OCI-M1 (cell line): Measurements from ENCODE around the gene COL20A1.

Experiments
- DNase-seq: peaks from one replicate; lab custom pipeline; 2025; lab: John Stamatoyannopoulos, UW

Gene COL20A1

GRCh38 chr20:63277466-63278272, 15.3 kb upstream of the COL20A1 start:
- no peak for DNase-seq

GRCh38 chr20:63278661-63279060, 14.3 kb upstream of the COL20A1 start:
- no peak for DNase-seq

- no peak for DNase-seq
Observed at GRCh38 chr20:63279931-63280330, 13.1 kb upstream of the COL20A1 start.

GRCh38 chr20:63280371-63280770, 12.6 kb upstream of the COL20A1 start:
- no peak for DNase-seq

GRCh38 chr20:63280929-63281545, 11.9 kb upstream of the COL20A1 start:
- no peak for DNase-seq

- DNase-seq: no peak
Observed at GRCh38 chr20:63281742-63282665, 11.0 kb upstream of the COL20A1 start.

GRCh38 chr20:63282946-63283345, 10.0 kb upstream of the COL20A1 start:
- no peak for DNase-seq

- DNase-seq: no peak
Observed at GRCh38 chr20:63283397-63284082, 9.4 kb upstream of the COL20A1 start.

- DNase-seq: no peak
Observed at GRCh38 chr20:63284083-63284440, 8.9 kb upstream of the COL20A1 start.

- DNase-seq: no peak
Observed at GRCh38 chr20:63284544-63284949, 8.4 kb upstream of the COL20A1 start.

GRCh38 chr20:63284981-63285524, 7.9 kb upstream of the COL20A1 start:
- no peak for DNase-seq

- DNase-seq: no peak
Observed at GRCh38 chr20:63285636-63286615, 7.1 kb upstream of the COL20A1 start.

GRCh38 chr20:63286781-63287696, 5.9 kb upstream of the COL20A1 start:
- no peak for DNase-seq

GRCh38 chr20:63287697-63288580, 5.0 kb upstream of the COL20A1 start:
- no peak for DNase-seq

GRCh38 chr20:63288581-63289251, 4.3 kb upstream of the COL20A1 start:
- no peak for DNase-seq

- no peak for DNase-seq
Observed at GRCh38 chr20:63289311-63290135, 3.5 kb upstream of the COL20A1 start.

GRCh38 chr20:63290136-63290676, 2.8 kb upstream of the COL20A1 start:
- no peak for DNase-seq
